ENCODE results near the gene ZRANB3.

DNA sequence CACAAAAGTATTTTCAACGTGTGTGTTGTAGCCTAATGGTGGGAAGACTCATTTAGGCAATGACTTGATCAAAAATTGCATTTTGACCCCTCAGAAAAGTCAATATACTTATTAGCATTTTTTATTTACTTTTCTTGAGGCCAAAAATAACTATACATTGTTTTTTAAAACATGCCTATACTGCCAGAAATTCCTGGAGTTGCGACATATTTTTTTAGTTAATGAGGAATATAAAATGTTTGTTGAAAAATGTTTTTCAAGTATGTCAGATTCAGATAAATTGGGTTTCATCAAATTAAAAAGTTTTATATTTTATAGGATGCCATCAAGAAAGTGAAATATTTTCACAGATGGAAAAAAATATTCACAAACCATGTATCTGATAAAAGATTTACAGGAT, 39.9 kb upstream of the ZRANB3 start:
- no peak for TF ChIP-seq EZH2 (IDR thresholded peaks at IDR 0.05; ENCODE audit: borderline replicate concordance, low read depth, low read length, poor library complexity, severe bottlenecking)
- TF ChIP-seq, protein P1, sequence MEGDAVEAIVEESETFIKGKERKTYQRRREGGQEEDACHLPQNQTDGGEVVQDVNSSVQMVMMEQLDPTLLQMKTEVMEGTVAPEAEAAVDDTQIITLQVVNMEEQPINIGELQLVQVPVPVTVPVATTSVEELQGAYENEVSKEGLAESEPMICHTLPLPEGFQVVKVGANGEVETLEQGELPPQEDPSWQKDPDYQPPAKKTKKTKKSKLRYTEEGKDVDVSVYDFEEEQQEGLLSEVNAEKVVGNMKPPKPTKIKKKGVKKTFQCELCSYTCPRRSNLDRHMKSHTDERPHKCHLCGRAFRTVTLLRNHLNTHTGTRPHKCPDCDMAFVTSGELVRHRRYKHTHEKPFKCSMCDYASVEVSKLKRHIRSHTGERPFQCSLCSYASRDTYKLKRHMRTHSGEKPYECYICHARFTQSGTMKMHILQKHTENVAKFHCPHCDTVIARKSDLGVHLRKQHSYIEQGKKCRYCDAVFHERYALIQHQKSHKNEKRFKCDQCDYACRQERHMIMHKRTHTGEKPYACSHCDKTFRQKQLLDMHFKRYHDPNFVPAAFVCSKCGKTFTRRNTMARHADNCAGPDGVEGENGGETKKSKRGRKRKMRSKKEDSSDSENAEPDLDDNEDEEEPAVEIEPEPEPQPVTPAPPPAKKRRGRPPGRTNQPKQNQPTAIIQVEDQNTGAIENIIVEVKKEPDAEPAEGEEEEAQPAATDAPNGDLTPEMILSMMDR (conservative IDR thresholded peaks at IDR 0.05; ENCODE audit: low read depth, low read length), result no peak

Data from A673 (cell line).